ENCODE measurements around the gene RAD51C. TPM values are rescaled to one million over a fixed set of nuclear protein-coding genes. Genes with fewer than 3 reads are reported as not detected.
A peak's percentile ranks its signal among the peaks of the same experiment; 100 is the strongest.

RAD51C gene
- total and polyA plus RNA-seq, 10 of the 15 experiments (the other 5 are each of a cell fraction or from before 2014, with no cell fraction given): 59.6 to 267 (median 106) TPM

GRCh38 chr17:58658804-58659713, 33.3 kb upstream of the RAD51C start (continued):
- TF ChIP-seq, protein P1, sequence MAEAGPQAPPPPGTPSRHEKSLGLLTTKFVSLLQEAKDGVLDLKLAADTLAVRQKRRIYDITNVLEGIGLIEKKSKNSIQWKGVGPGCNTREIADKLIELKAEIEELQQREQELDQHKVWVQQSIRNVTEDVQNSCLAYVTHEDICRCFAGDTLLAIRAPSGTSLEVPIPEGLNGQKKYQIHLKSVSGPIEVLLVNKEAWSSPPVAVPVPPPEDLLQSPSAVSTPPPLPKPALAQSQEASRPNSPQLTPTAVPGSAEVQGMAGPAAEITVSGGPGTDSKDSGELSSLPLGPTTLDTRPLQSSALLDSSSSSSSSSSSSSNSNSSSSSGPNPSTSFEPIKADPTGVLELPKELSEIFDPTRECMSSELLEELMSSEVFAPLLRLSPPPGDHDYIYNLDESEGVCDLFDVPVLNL (IDR thresholded peaks at IDR 0.05; ENCODE audit: low read depth, low read length): peak; percentile 8; the same call in 1 of the 2 replicates
- TF ChIP-seq STAT3 (IDR thresholded peaks at IDR 0.05; ENCODE audit: low read depth, low read length) (peak; percentile 91), CHD4 (IDR thresholded peaks at IDR 0.05) (no peak), NFYB (IDR thresholded peaks at IDR 0.05; ENCODE audit: insufficient read depth, low read depth, low read length) (no peak), TARDBP (IDR thresholded peaks at IDR 0.05; ENCODE audit: borderline replicate concordance) (peak; percentile 100), SMC3 (IDR thresholded peaks at IDR 0.05; ENCODE audit: borderline replicate concordance, low read length) (peak; percentile 16; the same call in 1 of the 2 replicates), EGR1 (IDR thresholded peaks at IDR 0.05; ENCODE audit: borderline replicate concordance in 1 of 2, low read depth in 2 of 2, low read length in 2 of 2) (peak; percentile 47 to 92), EED (IDR thresholded peaks at IDR 0.05; ENCODE audit: low read depth) (peak; percentile 85), PML (IDR thresholded peaks at IDR 0.05; ENCODE audit: low read length) (peak; percentile 100), YY1 (IDR thresholded peaks at IDR 0.05; ENCODE audit: low read depth, low read length) (peak; percentile 90), BMI1 (IDR thresholded peaks at IDR 0.05; ENCODE audit: borderline replicate concordance) (peak; percentile 98), CEBPB (IDR thresholded peaks at IDR 0.05; ENCODE audit: borderline replicate concordance in 1 of 2, low read depth in 2 of 2, low read length in 2 of 2) (peak in 1 of 2 experiments; percentile 99; a peak in 2 of 4 replicates)

Measured in GM12878 (cell line).